ENCODE data around the gene DNASE1L3.

GRCh38 chr3:58206406-58207011 lies 4.3 kb downstream of the DNASE1L3 start:
- TF ChIP-seq CTCF (IDR thresholded peaks at IDR 0.05; ENCODE audit: low read depth, low read length, missing input control) (no peak), YY1 (IDR thresholded peaks at IDR 0.05) (no peak), EGR1 (IDR thresholded peaks at IDR 0.05; ENCODE audit: low read depth in 2 of 2) (no peak)
- TF ChIP-seq, protein P1, sequence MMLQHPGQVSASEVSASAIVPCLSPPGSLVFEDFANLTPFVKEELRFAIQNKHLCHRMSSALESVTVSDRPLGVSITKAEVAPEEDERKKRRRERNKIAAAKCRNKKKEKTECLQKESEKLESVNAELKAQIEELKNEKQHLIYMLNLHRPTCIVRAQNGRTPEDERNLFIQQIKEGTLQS (IDR thresholded peaks at IDR 0.05): no peak
